ENCODE data around the gene CNGB1.
A peak's percentile ranks its signal among the peaks of the same experiment; 100 is the strongest.
"Not testable (repeated sequence)": the region's sequence is repeated elsewhere in the genome, so short reads cannot be mapped to it uniquely, and the experiment has no call there.

CNGB1 gene

DNA sequence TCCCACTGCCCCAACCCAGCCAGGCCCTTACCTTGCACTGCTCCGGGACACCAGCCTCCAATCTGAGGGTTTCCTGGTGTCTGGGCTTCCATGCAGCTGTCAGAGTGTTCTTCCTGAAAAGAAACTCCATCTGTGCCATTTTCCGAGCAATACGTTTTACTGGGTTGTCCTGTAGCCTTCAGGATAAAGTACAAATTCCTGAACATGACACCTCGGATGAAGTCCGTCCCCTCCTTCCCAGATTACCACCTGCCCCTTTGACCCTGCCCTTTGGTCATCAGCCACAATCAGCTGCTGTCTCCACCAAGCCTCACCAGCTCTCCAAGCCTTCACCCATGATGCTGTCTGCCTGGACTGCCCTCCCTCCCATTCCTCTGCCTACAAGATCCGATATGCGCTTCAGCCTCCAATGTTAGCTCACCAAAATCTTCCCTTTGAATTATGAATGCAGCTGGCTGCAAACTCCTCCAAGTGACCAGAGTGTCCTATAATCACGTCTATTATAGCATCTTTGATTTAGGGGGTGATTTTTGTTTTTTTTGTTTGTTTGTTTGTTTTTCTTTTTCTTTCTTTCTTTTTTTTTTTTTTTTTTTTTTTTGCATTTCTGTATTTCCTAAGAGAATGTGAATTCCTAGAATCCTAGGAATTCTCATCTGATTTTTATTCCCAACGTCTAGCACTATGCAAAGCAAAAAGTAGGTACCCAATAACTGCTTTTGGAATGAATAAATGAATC, 108.1 kb downstream of the CNGB1 start:
- no peak for DNase-seq
- Histone ChIP-seq H3K27ac (no peak overlapping the region), H3K4me3 (ENCODE audit: low read depth, low read length) (no peak overlapping the region), H3K9me3 (ENCODE audit: severe bottlenecking) (no peaks in the 10 kb centered on the region), H3K27me3 (ENCODE audit: insufficient read depth, low read depth, severe bottlenecking) (no peaks in the 10 kb centered on the region), H3K36me3 (no peaks in the 10 kb centered on the region)
- TF ChIP-seq CTCF (IDR thresholded peaks at IDR 0.05; ENCODE audit: low read depth, low read length) = no peak

DNA sequence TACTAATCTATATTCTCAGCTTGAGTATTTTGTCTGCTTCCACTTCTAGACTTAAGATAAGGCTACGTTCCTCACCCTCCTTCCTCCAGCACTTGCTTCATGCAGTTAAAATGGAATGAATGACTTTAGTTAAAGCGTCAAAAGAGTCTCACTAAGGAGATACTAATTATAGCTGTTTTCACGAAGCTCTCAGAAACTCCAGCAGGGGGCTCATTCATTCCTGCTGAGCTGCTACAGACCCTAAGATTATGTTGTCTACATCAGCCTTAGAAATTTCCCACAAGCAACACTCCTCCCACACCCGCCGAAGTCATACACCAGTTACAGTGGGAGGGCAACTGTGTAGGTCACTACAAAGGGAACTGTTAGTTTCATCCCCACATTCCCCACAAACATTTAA, 111.6 kb downstream of the CNGB1 start:
- TF ChIP-seq CTCF (IDR thresholded peaks at IDR 0.05; ENCODE audit: low read depth, low read length) = peak; percentile 51
- DNase-seq = peak; percentile 38
- Histone ChIP-seq H3K27ac (no peak overlapping the region), H3K27me3 (ENCODE audit: insufficient read depth, low read depth, severe bottlenecking) (no peaks in the 10 kb centered on the region), H3K36me3 (no peaks in the 10 kb centered on the region), H3K9me3 (ENCODE audit: severe bottlenecking) (peaks cover 2% of the 10 kb centered on the region), H3K4me3 (ENCODE audit: low read depth, low read length) (no peak overlapping the region)

GRCh38 chr16:57858635-57859034, 112.3 kb downstream of the CNGB1 start:
- no peak for DNase-seq
- TF ChIP-seq CTCF (IDR thresholded peaks at IDR 0.05; ENCODE audit: low read depth, low read length) = no peak
- H3K9me3 ChIP-seq (ENCODE audit: severe bottlenecking) = peaks cover 2% of the 10 kb centered on the region
- H3K4me3 ChIP-seq (ENCODE audit: low read depth, low read length) = no peak overlapping the region
- H3K36me3 ChIP-seq = no peaks in the 10 kb centered on the region
- no peaks in the 10 kb centered on the region for H3K27me3 ChIP-seq (ENCODE audit: insufficient read depth, low read depth, severe bottlenecking)
- H3K27ac ChIP-seq = no peak overlapping the region

DNA sequence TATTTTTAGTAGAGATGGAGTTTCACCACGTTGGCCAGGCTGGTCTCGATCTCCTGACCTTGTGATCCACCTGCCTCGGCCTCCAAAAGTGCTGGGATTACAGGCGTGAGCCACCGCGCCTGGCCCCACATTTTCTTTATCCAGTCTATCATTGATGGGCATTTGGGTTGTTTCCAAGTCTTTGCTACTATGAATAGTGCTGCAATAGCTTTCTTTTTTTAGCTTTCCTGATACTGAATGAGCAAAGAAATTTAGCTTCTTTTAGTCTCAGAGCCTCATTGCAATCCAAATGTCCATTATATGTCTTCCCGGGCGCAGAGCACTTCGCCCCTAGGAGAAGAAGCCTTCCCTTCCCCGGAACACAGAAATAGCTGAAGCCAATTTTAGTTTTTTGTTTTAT, 112.9 kb downstream of the CNGB1 start:
- H3K4me3 ChIP-seq (ENCODE audit: low read depth, low read length); H3K36me3 ChIP-seq; H3K27ac ChIP-seq; DNase-seq; H3K27me3 ChIP-seq (ENCODE audit: insufficient read depth, low read depth, severe bottlenecking); H3K9me3 ChIP-seq (ENCODE audit: severe bottlenecking): not testable (repeated sequence)

DNA sequence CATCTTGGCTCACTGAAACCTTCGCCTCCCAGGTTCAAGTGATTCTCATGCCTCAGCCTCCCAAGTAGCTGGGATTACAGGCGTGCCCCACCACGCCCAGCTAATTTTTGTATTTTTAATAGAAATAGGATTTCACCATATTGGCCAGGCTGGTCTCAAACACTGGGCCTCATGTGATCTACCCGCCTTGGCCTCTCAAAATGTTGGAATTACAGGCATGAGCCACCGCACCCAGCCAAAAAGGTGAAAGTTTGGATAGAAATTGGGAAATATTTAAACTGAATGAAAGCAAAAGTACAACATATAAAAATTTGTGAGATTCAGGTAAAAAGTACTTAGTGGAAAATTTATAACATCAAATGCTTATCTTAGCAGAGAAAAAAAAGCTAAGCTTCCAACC, 115.7 kb downstream of the CNGB1 start:
- Histone ChIP-seq H3K4me3 (ENCODE audit: low read depth, low read length) (no peak overlapping the region), H3K27me3 (ENCODE audit: insufficient read depth, low read depth, severe bottlenecking) (no peaks in the 10 kb centered on the region), H3K9me3 (ENCODE audit: severe bottlenecking) (peaks cover 2% of the 10 kb centered on the region), H3K27ac (no peak overlapping the region), H3K36me3 (no peaks in the 10 kb centered on the region)
- DNase-seq = no peak
- TF ChIP-seq CTCF (IDR thresholded peaks at IDR 0.05; ENCODE audit: low read depth, low read length) = no peak

DNA sequence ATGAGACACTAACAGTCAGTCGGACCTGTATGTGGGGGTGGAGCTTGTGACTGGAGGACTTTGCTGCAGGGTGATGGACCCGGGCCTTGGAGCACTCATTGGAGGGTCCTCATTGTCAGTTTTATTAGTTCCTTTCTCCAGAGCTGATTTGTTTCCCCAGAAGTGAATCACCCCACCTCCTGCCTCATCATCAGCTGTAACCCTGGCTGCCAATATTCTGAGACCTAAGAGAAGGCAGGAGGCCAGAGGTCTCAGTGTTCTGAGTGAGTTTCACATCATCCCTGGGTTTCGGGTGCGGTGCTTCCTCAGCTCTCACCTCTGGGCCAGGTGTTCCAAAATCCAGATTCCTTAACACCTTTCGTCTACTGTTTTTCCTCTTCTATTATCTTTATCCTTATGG, 118.7 kb downstream of the CNGB1 start:
- Histone ChIP-seq H3K4me3 (ENCODE audit: low read depth, low read length) (no peak overlapping the region), H3K36me3 (no peaks in the 10 kb centered on the region), H3K27ac (no peak overlapping the region), H3K9me3 (ENCODE audit: severe bottlenecking) (peaks cover 2% of the 10 kb centered on the region), H3K27me3 (ENCODE audit: insufficient read depth, low read depth, severe bottlenecking) (no peaks in the 10 kb centered on the region)
- no peak for TF ChIP-seq CTCF (IDR thresholded peaks at IDR 0.05; ENCODE audit: low read depth, low read length)
- no peak for DNase-seq
